A549 (cell line): Measurements from ENCODE around the gene OPN1SW. TPM values are rescaled to one million over a fixed set of nuclear protein-coding genes. Genes with fewer than 3 reads are reported as not detected.

Experiments used
- ATAC-seq, 2 experiments: fragments of 200-7000 bp in 1 of 2; fragments of >200 bp in 1 of 2; cut with Nextera tagmentation in 1 of 2; cut with Tn5 transposase in 1 of 2; 3 replicates each; pipeline versions ENCODE4 v1.8.0 to v1.9.1; 2018 to 2020; ENCODE audit warnings: mild to moderate bottlenecking in 1 of 2, moderate library complexity in 1 of 2
- CTCF ChIA-PET: fragments of 300-600 bp; sonication (Branson Sonifier 250); formaldehyde crosslinking; extraction: SDS; loops from one replicate; lab custom pipeline; 2021; ENCODE audit warnings: antibody characterized with exemption, inconsistent platforms; lab: Yijun Ruan, JAX
- POLR2A ChIA-PET: fragments of 350-600 bp; formaldehyde crosslinking; extraction: SDS; loops from one replicate; lab custom pipeline; 2021; ENCODE audit warnings: antibody characterized with exemption, inconsistent platforms; lab: Yijun Ruan, JAX
- DNase-seq, 2 experiments: peaks; one replicate each; pipeline versions ENCODE4 v3.0.0 to v3.0.0-alpha.2; 2011 to 2016; ENCODE audit warnings: low read depth in 1 of 2, low spot score in 1 of 2
- FAIRE-seq: peaks from 2 replicates; lab custom pipeline; 2011; peaks lifted over from hg19 to GRCh38; lab: Jason Lieb, UNC
- H3K27ac ChIP-seq, 2 experiments: fragments of >200 bp; sonication (Bioruptor Twin); formaldehyde crosslinking; 3 replicates each; pipeline ENCODE4 v1.5.1; 2016 to 2017
- H3K4me1 ChIP-seq: fragments of >200 bp; sonication (Bioruptor Twin); formaldehyde crosslinking; 3 replicates; pipeline ENCODE4 v1.6.1; 2016
- H3K4me2 ChIP-seq: fragments of >200 bp; sonication (Bioruptor Twin); formaldehyde crosslinking; 3 replicates; pipeline ENCODE4 v1.6.1; 2016
- H3K4me3 ChIP-seq: fragments of >200 bp; sonication (Bioruptor Twin); formaldehyde crosslinking; 3 replicates; pipeline ENCODE4 v1.5.1; 2016
- H3K9me3 ChIP-seq: fragments of >200 bp; sonication (Bioruptor Twin); formaldehyde crosslinking; 3 replicates; pipeline ENCODE4 v1.6.1; 2016
- ATOH8 ChIP-seq: fragments of 250-450 bp; sonication (Bioruptor Pico); IDR thresholded peaks from 2 replicates; pipeline ENCODE4 v1.5.0; 2020; ENCODE audit warnings: low read depth, mild to moderate bottlenecking, moderate library complexity
- BHLHE40 ChIP-seq: IDR thresholded peaks from 2 replicates; pipeline ENCODE4 v1.6.1; 2012; ENCODE audit warnings: low read depth, low read length, inconsistent platforms
- CBX2 ChIP-seq: fragments of 200-600 bp; sonication (generic); IDR thresholded peaks from 2 replicates; pipeline ENCODE4 v1.6.1; 2016; ENCODE audit warnings: low read depth, mild to moderate bottlenecking, borderline replicate concordance
- E2F6 ChIP-seq: IDR thresholded peaks from 2 replicates; pipeline ENCODE4 v1.6.1; 2012; ENCODE audit warnings: low read depth, borderline replicate concordance
- EP300 ChIP-seq, 2 experiments: fragments of >200 bp; sonication (Bioruptor Twin); formaldehyde crosslinking; IDR thresholded peaks; 2 replicates in 1 of 2; 3 replicates in 1 of 2; pipeline ENCODE4 v1.6.1; 2016 to 2017
- ESRRA ChIP-seq: fragments of 150-350 bp; IDR thresholded peaks from 2 replicates; pipeline ENCODE4 v1.6.1; 2014; ENCODE audit warnings: mild to moderate bottlenecking, low read length, borderline replicate concordance
- FOSB ChIP-seq: fragments of 250-450 bp; sonication (Bioruptor Pico); IDR thresholded peaks from 2 replicates; pipeline ENCODE4 v1.5.0; 2020; ENCODE audit warnings: mild to moderate bottlenecking, moderate library complexity
- HDAC2 ChIP-seq: fragments of 200-600 bp; sonication (generic); IDR thresholded peaks from 2 replicates; pipeline ENCODE4 v1.6.1; 2016
- HOXA7 ChIP-seq: fragments of 250-450 bp; sonication (Bioruptor Pico); IDR thresholded peaks from 2 replicates; pipeline ENCODE4 v1.5.0; 2020; ENCODE audit warnings: mild to moderate bottlenecking, moderate library complexity
- HOXB13 ChIP-seq: fragments of 250-450 bp; sonication (Bioruptor Pico); IDR thresholded peaks from 2 replicates; pipeline ENCODE4 v1.5.0; 2020; ENCODE audit warnings: low read depth, mild to moderate bottlenecking, moderate library complexity
- JUNB ChIP-seq: fragments of >200 bp; sonication (Bioruptor Twin); formaldehyde crosslinking; IDR thresholded peaks from 2 replicates; pipeline ENCODE4 v1.6.1; 2016
- KDM5A ChIP-seq: fragments of 200-600 bp; sonication (generic); IDR thresholded peaks from 2 replicates; pipeline ENCODE4 v1.6.1; 2016; ENCODE audit warnings: antibody characterized with exemption, mild to moderate bottlenecking
- MAZ ChIP-seq: fragments of 150-350 bp; IDR thresholded peaks from 2 replicates; pipeline ENCODE4 v1.6.1; 2014; ENCODE audit warnings: antibody characterized with exemption, low read depth, low read length, borderline replicate concordance
- NFE2L2 ChIP-seq: fragments of 150-350 bp; conservative IDR thresholded peaks from 2 replicates; pipeline ENCODE4 v1.6.1; 2014; ENCODE audit warnings: low read length
- NR3C1 ChIP-seq: fragments of >200 bp; sonication (Bioruptor Twin); formaldehyde crosslinking; IDR thresholded peaks from 3 replicates; pipeline ENCODE4 v1.6.1; 2017
- PBX3 ChIP-seq: IDR thresholded peaks from 2 replicates; pipeline ENCODE4 v1.6.1; 2012
- POLR2A ChIP-seq: IDR thresholded peaks from 2 replicates; pipeline ENCODE4 v1.6.1; 2012; ENCODE audit warnings: mild to moderate bottlenecking, low read length
- POLR2AphosphoS2 ChIP-seq: conservative IDR thresholded peaks from 2 replicates; pipeline ENCODE4 v1.6.1; 2012; ENCODE audit warnings: low read length, improper control_type of control experiment, inconsistent platforms
- RAD21 ChIP-seq, 2 experiments: fragments of >200 bp in 1 of 2; sonication (Bioruptor Twin) in 1 of 2; formaldehyde crosslinking in 1 of 2; IDR thresholded peaks in 1 of 2; conservative IDR thresholded peaks in 1 of 2; 2 replicates in 1 of 2; 3 replicates in 1 of 2; pipeline ENCODE4 v1.6.1; 2012 to 2018; ENCODE audit warnings: inconsistent platforms in 1 of 2
- RARB ChIP-seq: fragments of 250-450 bp; sonication (Bioruptor Pico); IDR thresholded peaks from 2 replicates; pipeline ENCODE4 v1.8.0; 2021; ENCODE audit warnings: mild to moderate bottlenecking, moderate library complexity
- RCOR1 ChIP-seq: fragments of 150-350 bp; IDR thresholded peaks from 2 replicates; pipeline ENCODE4 v1.6.1; 2014; ENCODE audit warnings: antibody characterized with exemption, low read length, low read depth
- SMC3 ChIP-seq: fragments of >200 bp; sonication (Bioruptor Twin); formaldehyde crosslinking; IDR thresholded peaks from 3 replicates; pipeline ENCODE4 v1.6.1; 2018; ENCODE audit warnings: inconsistent platforms
- ZC3H11A ChIP-seq: fragments of 450-650 bp; IDR thresholded peaks from 2 replicates; pipeline ENCODE4 v1.6.1; 2014; ENCODE audit warnings: antibody characterized with exemption, mild to moderate bottlenecking
- ZFP36 ChIP-seq: fragments of 450-650 bp; IDR thresholded peaks from 2 replicates; pipeline ENCODE4 v1.6.1; 2014; ENCODE audit warnings: borderline replicate concordance; ENCODE audit not compliant: partially characterized antibody
- ZSCAN20 ChIP-seq: fragments of 250-450 bp; sonication (Bioruptor Pico); IDR thresholded peaks from 2 replicates; pipeline ENCODE4 v1.8.0; 2022; ENCODE audit warnings: mild to moderate bottlenecking, moderate library complexity
- WGBS: methylation state at CpG from one replicate; pipeline ENCODE4 v1.1.6; 2017; ENCODE audit errors: missing lambda C conversion rate; 5-methylcytosine and 5-hydroxymethylcytosine counted together
- polyA plus RNA-seq, 4 experiments: library from polyadenylated mRNA; depleted of rRNA in 3 of 4; stranded (reverse); fragments of >200 nt; fragmentation: RNase III in 1 of 4; extraction: RNeasy Plus Mini Kit Qiagen cat#74134 plus additional on column Dnase treatment in 1 of 4; gene quantifications; 2 replicates in 3 of 4; 3 replicates in 1 of 4; pipeline ENCODE4 v1.2.3, GENCODE V29; 2011 to 2017
- TF ChIP-seq, protein P1 (sequence below): fragments of 250-450 bp; sonication (Bioruptor Pico); IDR thresholded peaks from 2 replicates; pipeline ENCODE4 v1.5.0; 2021; ENCODE audit warnings: mild to moderate bottlenecking, moderate library complexity, borderline replicate concordance
- TF ChIP-seq, protein P2 (sequence below): fragments of >200 bp; sonication (Bioruptor Twin); formaldehyde crosslinking; IDR thresholded peaks from 2 replicates; pipeline ENCODE4 v1.6.1; 2016

The OPN1SW gene
- polyA plus RNA-seq, 2 of the 4 experiments (the other 2 are of a cell fraction), result not detected

- TF ChIP-seq HOXB13 (no peak), KDM5A (no peak), NR3C1 (no peak), ESRRA (no peak), ATOH8 (CRISPR knock-in tag) (no peak), EP300 (IDR thresholded peaks at IDR 0.05) (no peak), NFE2L2 (no peak), ZC3H11A (no peak), JUNB (no peak), POLR2AphosphoS2 (no peak), ZSCAN20 (no peak), SMC3 (no peak), ZFP36 (no peak), RARB (CRISPR knock-in tag) (no peak), FOSB (no peak), POLR2A (no peak), HDAC2 (no peak)
- TF ChIP-seq, protein P1, sequence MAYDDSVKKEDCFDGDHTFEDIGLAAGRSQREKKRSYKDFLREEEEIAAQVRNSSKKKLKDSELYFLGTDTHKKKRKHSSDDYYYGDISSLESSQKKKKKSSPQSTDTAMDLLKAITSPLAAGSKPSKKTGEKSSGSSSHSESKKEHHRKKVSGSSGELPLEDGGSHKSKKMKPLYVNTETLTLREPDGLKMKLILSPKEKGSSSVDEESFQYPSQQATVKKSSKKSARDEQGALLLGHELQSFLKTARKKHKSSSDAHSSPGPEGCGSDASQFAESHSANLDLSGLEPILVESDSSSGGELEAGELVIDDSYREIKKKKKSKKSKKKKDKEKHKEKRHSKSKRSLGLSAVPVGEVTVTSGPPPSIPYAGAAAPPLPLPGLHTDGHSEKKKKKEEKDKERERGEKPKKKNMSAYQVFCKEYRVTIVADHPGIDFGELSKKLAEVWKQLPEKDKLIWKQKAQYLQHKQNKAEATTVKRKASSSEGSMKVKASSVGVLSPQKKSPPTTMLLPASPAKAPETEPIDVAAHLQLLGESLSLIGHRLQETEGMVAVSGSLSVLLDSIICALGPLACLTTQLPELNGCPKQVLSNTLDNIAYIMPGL, result no peak
- TF ChIP-seq, protein P2, sequence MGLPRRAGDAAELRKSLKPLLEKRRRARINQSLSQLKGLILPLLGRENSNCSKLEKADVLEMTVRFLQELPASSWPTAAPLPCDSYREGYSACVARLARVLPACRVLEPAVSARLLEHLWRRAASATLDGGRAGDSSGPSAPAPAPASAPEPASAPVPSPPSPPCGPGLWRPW, result no peak
- Histone ChIP-seq H3K27ac (no peak overlapping the region), H3K9me3 (no peaks in the 10 kb centered on the region), H3K4me2 (no peak overlapping the region), H3K4me3 (no peak overlapping the region), H3K4me1 (no peaks in the 10 kb centered on the region)
- ChIA-PET CTCF (interaction anchor here (1.0 to 1.7 kb wide), 5 partner anchors 25 to 82 kb away, joined by 3 to 4 read pairs (median 3); partner anchors contain the start of gene ATP6V1F), POLR2A (no interaction called here)
- ATAC-seq (no peak), DNase-seq (no peak), FAIRE-seq (no peak)
- WGBS, result 65% methylated on average over 2 of the region's 2 CpGs
These were observed 26.2 kb upstream of the OPN1SW start for GRCh38 chr7:128801667-128802418.

DNA sequence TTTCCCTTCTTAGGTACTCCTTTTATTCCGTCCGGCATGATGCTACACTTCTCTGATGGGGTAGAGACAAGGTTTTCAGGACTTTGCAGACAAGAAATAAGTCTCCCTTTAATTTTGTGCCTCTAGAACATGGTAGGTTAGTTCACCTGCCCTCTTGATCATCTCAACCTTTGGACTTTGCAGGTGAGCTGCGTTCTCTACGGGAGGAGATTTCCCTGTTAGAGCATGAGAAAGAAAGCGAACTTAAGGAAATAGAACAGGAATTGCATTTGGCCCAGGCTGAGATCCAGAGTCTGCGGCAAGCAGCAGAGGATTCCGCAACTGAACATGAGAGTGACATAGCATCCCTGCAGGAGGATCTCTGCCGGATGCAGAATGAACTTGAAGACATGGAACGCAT is 25.4 kb upstream of the OPN1SW start:
- no peaks in the 10 kb centered on the region for H3K4me1 ChIP-seq
- no peak for TF ChIP-seq PBX3
- TF ChIP-seq ZC3H11A, result no peak
- TF ChIP-seq CBX2, result no peak
- no peak for TF ChIP-seq E2F6
- no peak for TF ChIP-seq KDM5A
- TF ChIP-seq BHLHE40, result no peak
- TF ChIP-seq ZSCAN20, result no peak
- TF ChIP-seq MAZ, result no peak
- no peak for TF ChIP-seq EP300 (IDR thresholded peaks at IDR 0.05)
- TF ChIP-seq POLR2AphosphoS2, result no peak
- TF ChIP-seq SMC3, result no peak
- no peak for TF ChIP-seq ESRRA
- TF ChIP-seq ZFP36, result no peak
- TF ChIP-seq POLR2A, result no peak
- no peak for TF ChIP-seq HDAC2
- TF ChIP-seq HOXA7 (CRISPR knock-in tag), result no peak
- TF ChIP-seq, protein P2, result no peak
- TF ChIP-seq RCOR1, result no peak
- no peak for TF ChIP-seq RAD21 (conservative IDR thresholded peaks at IDR 0.05 in 1 of 2, IDR thresholded peaks at IDR 0.05 in 1 of 2)
- TF ChIP-seq, all 56 proteins: peak for 0
- Histone ChIP-seq H3K9me3 (no peaks in the 10 kb centered on the region), H3K27ac (no peak overlapping the region), H3K4me3 (no peak overlapping the region), H3K4me2 (no peak overlapping the region)
- DNase-seq (no peak), FAIRE-seq (no peak), ATAC-seq (no peak)
- POLR2A ChIA-PET, result no interaction called here
- 88% methylated on average over 9 of the region's 9 CpGs for WGBS
- CTCF ChIA-PET, result interaction anchor here (1.6 to 1.7 kb wide), 2 partner anchors 26 to 78 kb away, joined by 3 to 4 read pairs; no protein-coding TSS in a partner anchor
